Activated CD4-positive, alpha-beta T cell treated with anti-CD3 and anti-CD28 coated beads for 1 hour (primary cell): ENCODE data around the gene GOLGA6L7.
"Not testable (repeated sequence)": the region's sequence is repeated elsewhere in the genome, so short reads cannot be mapped to it uniquely, and the experiment has no call there.

ENCODE experiments used
- DNase-seq: peaks from one replicate; pipeline ENCODE4 v3.0.0-alpha.2; 2020

Gene GOLGA6L7, protein sequence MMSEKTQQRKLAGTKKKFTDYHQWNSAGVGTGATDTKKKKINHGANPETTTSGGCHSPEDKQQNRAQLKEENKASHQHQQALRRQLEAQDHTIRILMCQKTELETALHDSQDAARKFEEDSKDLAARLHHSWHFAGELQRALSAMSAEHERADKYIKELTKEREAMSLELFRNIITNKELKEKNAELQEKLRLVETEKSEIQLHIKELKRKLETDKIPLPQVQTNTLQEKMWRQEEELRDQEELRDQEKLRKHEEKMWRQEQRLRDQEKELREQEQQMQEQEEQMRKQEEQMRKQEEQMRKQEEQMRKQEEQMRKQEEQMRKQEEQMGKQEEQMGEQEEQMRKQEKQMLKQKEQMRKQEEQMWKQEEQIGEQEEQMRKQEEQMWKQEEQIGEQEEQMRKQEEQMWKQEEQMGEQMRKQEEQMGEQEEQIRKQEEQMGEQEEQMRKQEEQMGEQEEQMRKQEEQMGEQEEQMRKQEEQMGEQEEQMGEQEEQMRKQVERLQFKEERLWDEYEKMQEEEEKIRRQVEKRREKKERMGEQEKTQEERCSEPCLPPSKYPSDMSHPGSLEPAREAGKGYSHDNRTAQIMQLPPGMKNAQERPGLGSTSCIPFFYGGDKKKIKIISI

GRCh38 chr15:28848521-28848920 lies at the start of gene GOLGA6L7:
Gene GOLGA6L7, minus strand, starts transcription at chr15:28848644. Its CDS starts 95 bp downstream, at chr15:28848549.
- not testable (repeated sequence) for DNase-seq

DNA sequence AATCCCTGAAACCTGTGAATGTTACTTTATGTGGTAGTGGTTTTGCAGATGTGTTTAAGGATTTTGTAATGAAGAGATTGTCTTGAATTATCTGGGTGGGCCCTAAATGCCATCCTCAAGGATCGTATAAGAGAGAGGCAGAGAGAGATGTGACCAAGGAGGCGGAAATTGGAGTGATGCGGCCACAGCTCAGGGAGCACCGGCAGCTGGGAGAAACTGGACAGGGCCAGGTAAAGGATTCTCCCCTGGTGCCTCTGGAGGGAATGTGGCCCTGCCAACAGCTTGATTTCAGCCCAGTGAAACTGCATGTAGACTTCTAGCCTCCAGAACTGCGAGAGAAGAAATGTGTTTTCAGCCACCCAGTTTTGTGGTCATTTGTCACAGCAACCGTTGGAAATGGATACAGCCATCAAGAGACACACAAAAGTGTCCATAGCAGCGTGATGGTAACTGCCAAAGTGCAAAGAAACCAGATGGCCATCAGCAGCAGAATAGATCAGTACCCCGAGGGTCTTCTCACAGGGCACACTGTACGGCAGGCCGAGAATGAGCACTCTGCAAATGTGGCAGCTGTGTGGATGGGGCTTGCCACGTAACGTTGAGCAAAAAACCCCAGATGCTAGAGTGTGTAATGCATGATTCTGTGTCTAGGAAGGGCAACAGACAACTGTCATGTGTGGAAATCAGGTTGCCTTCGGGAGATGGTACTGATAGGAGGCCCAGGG lies 49.6 kb upstream of the GOLGA6L7 start:
- DNase-seq, result no peak

- DNase-seq, result no peak
Measured at GRCh38 chr15:28896951-28897350, 48.5 kb upstream of the GOLGA6L7 start.

GRCh38 chr15:28895566-28895965 lies 47.1 kb upstream of the GOLGA6L7 start:
- no peak for DNase-seq

DNA sequence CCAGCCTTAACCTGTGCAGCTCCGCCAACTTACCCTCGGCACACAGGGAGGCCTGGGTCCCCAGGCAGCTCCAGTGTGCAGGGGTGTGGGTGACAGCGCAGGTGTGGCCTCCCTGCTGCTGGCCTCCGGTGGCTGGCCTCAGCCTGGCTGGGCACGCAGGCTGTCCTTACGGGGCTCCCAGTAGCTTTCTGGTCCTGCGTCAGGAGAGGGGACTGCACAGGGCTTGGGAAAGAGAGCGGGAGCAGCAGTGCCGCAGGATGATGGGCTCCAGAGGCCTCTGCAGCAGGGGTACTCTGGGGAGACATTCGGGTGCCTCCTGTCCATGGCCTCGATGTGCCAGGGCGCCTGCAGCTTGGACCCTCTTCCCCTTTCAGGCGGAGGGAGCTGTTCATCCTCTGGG lies 46.7 kb upstream of the GOLGA6L7 start:
- DNase-seq, result no peak

GRCh38 chr15:28894631-28895030 lies 46.2 kb upstream of the GOLGA6L7 start:
- no peak for DNase-seq

GRCh38 chr15:28892789-28893610 lies 44.6 kb upstream of the GOLGA6L7 start:
- DNase-seq, result no peak

- no peak for DNase-seq
Measured at GRCh38 chr15:28891588-28891987, 43.1 kb upstream of the GOLGA6L7 start.

DNA sequence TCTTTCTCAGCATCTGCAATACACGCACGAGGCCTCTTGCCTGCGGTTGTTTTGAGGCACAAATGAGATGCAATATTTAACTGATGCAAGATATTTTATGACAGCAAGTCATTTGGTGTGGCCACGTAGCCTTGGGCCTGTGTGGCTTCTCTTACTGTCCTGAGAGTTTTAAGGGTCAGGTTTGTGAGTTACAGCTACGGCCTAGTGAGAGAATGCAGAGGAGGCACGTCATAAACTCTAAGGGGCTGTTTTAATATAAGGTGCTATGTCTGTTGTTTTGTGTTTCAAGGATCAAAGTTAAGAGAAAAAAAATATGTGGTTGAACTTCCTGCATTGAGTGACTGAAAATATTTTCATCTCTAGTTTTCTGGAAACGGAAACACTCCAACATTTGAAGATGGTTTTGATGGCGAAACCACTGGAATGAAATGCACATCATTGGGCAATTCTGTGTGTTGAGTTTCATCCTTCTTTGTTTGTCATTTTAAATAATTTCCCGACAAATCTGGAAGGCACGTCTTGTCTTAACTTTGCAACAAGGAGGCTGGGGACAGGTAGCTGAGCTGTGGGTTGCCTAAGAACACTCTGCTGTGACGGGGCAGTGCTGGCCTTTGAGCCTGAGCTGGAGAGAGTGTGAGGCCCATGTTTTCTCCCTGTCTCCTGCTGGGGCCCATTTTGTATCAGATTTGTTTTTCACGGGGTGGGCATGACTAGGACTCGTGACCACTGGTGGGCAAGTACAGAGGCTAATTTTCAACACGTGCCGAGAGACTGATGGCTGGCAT lies 42.5 kb upstream of the GOLGA6L7 start:
- DNase-seq, result no peak

DNA sequence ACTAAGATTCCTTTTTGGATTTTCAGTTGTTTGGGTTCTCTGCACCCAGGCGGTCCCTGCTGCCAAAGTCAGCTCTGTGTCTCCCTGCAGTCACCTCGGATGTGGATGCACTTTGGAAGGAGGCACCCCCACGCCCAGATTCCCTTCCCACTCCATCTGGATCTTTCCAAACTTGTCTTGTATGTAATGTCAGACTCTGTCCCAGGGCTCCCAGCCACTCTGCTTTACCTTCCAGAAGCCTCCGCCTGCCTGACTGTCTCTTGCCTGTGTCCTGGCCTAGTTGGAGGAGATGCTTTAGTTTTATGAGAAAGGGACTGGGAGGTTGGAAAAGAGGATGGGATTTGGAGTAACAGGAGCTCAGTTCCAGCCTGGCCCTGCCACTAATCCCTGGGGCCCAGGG lies 41.8 kb upstream of the GOLGA6L7 start:
- DNase-seq, result not testable (repeated sequence)

DNA sequence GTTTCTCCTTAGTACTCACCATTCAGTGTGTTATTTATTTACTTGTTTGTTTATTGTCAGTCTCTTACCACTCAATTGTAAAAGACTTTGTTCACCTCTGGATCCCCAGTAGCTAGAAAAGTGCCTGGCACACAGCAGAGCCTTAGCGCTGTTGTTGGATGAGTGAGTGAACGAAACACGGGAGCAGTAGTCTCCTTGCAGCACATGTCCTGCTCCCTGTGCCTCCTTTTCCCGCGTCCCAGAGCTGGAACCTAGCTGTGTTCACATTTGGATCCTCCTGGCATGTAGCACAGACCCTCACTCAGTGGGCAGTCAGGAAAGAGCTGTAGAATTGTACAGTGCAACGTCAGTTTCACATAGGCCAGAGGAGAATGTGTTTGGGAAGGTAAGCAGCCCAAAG lies 41.4 kb upstream of the GOLGA6L7 start:
- DNase-seq, result not testable (repeated sequence)

GRCh38 chr15:28889346-28889745 lies 40.9 kb upstream of the GOLGA6L7 start:
- no peak for DNase-seq

DNA sequence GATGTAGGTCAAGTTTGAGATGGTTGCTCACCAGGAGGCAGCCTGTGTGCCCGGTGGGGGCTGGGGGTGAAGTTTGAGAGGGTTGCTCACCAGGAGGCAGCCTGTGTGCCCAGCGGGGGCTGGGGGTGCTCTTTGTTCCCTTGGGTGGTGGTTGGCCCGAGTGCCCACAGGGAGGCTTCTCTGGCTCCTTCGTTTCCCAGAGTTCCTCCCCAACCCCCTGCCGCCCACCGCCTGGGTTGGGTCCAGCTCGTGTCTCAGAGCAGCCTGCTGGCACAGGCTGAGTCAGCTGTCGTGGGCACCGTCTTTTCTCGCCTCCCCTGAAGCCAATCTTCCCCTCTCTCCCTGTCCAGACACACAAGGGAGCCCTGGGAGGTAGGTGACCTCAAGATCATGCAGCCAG lies 40.5 kb upstream of the GOLGA6L7 start:
- DNase-seq, result no peak

GRCh38 chr15:28888302-28888894 lies 40.0 kb upstream of the GOLGA6L7 start:
- DNase-seq, result no peak

GRCh38 chr15:28887339-28888174 lies 39.1 kb upstream of the GOLGA6L7 start:
- DNase-seq, result no peak

DNA sequence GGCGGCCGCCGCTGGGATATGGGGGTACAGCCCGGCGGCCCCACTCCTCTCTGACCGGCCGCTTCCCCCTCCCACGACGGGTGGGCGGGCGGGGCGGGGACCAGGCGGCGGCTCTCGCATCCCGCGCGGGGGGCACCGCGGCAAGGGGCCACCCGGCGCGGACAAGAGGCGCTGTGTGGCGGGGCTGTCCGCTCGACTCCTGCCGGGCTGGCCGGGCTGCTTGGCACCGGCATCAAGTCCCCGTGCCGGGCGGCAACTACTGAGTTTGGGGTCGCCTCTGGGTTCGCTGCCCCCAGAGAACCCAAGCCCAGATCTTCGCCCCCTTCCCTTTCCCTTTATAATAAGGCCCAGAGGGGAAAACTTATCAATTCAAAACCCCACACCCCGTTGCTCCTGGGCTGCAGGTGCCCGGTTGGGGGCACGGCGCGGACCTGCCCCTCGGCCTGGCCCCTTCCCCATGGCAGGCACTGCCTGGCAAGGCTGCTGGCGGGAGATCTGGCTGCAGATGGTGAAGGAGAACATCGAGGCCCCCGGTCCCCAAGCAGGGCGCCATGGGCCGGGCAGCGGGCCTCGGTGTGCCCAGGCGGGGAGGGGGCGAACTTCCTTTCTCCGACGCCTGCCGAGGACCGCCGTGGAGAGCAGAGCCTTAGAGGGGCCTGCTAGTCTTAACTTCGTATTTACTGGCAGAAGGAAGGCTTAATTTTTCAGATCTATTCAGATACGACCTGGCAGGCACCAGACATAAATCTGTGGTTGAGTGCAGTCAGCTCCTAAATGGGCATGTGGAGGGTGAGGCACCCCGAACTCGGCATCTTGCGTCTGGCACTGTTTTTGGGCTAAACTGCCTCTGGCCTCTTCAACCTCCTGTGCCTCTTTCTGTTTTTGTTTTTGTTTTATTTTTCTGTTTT lies 38.2 kb upstream of the GOLGA6L7 start:
- DNase-seq, result no peak

DNA sequence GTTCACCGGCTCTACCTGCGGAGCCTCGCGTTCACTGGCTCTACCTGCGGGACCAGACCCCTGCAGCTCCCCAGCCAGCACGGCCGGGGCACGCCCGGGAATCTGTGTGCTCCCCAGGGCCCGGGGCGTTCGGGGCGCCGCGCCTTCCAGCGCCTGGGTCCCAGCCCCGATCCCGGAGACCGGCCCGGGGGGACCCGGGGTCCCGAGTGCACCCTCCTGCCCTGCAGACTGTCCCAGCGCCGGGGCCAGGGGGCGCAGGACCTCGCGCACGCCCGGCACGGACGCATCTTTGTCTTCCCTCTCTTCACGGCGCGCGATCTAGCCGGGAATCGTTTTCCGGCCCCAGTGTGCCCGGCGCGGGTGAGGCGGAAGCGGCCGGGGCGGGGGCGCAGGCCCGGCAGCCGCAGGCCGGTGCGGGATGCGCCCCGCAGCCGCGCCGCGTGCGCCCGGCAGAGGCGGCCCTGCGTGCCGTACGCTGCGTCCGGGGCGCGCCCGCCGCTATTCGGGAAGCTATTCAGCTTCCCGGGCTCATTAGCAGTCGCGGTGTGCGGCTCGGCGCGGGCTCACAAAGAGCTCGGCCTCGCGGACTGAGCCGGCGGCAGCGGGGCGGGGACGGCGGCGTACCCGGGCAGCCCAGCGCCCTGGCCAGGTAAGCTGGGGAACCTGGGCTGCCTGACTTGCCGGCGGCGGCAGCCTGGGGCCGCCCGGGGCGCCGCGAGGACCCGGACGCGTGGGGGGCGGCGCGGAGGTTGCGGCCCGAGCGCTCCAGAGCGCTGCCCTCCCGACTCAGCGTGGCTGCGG lies 37.4 kb upstream of the GOLGA6L7 start, which contains the start of gene APBA2:
Gene APBA2, plus strand, starts transcription at position 345 of the 801 bp plus-strand sequence. CDS start 167,911 bp downstream, outside the sequence.
- DNase-seq, result no peak

DNA sequence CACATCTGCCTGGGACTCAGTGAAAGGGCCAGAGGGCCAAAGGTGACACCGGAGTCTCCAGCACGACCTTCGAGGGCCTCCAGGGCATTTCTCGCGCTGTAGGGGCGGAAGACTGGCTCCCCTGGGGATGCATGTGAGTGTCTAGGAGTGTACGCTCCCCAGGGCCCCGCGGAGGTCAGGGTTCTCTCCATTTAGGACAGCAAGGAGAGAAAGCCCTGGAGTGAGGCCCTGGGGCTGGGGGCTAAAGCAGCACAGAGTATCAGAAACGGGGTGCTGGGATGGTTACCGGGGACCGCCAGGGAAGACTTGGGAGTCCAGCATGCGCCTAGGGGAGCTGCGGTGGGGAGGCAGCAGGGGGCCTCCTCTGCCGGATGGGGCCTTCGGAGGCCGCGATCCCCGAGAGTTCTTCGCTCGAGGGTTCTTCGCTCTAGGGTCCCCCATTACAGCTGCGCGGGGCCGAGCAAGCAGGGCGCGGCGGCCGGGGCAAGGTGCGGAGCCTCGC lies 36.7 kb upstream of the GOLGA6L7 start:
- no peak for DNase-seq
